CD4-positive, alpha-beta T cell (primary cell): Measurements from ENCODE around the gene SSBP3. TPM values are rescaled to one million over a fixed set of nuclear protein-coding genes. Genes with fewer than 3 reads are reported as not detected.

ENCODE experiments used
- ATAC-seq: fragments of 200-7000 bp; cut with Tn5 transposase; one replicate; pipeline ENCODE4 v1.10.0; 2022; ENCODE audit warnings: mild to moderate bottlenecking; ENCODE audit not compliant: poor library complexity
- CTCF ChIA-PET: fragments of 350-600 bp; sonication (Branson Sonifier 250); formaldehyde crosslinking; loops from one replicate; lab custom pipeline; 2021; ENCODE audit warnings: antibody characterized with exemption, inconsistent platforms; lab: Charles Lee
- POLR2A ChIA-PET: fragments of 350-600 bp; sonication (Branson Sonifier 250); formaldehyde crosslinking; loops from one replicate; lab custom pipeline; 2021; ENCODE audit warnings: antibody characterized with exemption, inconsistent platforms; lab: Charles Lee
- DNase-seq, 14 experiments: peaks; one replicate each; pipeline ENCODE4 v3.0.0-alpha.2; 2013 to 2020; ENCODE audit warnings: mixed read lengths in 2 of 14
- H3K27ac ChIP-seq, 2 donors: one replicate each; pipeline versions ENCODE4 v1.5.1 to v1.7.0; 2013; ENCODE audit warnings: low read length in 2 of 2, low read depth in 1 of 2, mild to moderate bottlenecking in 1 of 2
- H3K27me3 ChIP-seq, 2 experiments: 1 replicate in 1 of 2; 2 replicates in 1 of 2; pipeline versions ENCODE4 v1.6.1 to v1.7.0; 2013; ENCODE audit warnings: low read length in 2 of 2, control low read depth in 1 of 2, mild to moderate bottlenecking in 1 of 2, moderate library complexity in 1 of 2; ENCODE audit not compliant: insufficient read depth in 2 of 2, control insufficient read depth in 1 of 2
- H3K36me3 ChIP-seq: one replicate; pipeline ENCODE4 v1.6.1; 2013; ENCODE audit warnings: low read length, control low read depth; ENCODE audit not compliant: insufficient read depth
- H3K4me1 ChIP-seq: one replicate; pipeline ENCODE4 v1.6.1; 2013; ENCODE audit warnings: low read length, control low read depth; ENCODE audit not compliant: insufficient read depth
- H3K4me3 ChIP-seq: one replicate; pipeline ENCODE4 v1.5.1; 2013; ENCODE audit warnings: mild to moderate bottlenecking, low read length, moderate library complexity
- H3K9me3 ChIP-seq, 2 experiments: 1 replicate in 1 of 2; 2 replicates in 1 of 2; pipeline versions ENCODE4 v1.6.1 to v1.7.0; 2013; ENCODE audit warnings: low read length in 2 of 2, mild to moderate bottlenecking in 2 of 2, control low read depth in 1 of 2, moderate library complexity in 1 of 2; ENCODE audit not compliant: control insufficient read depth in 1 of 2, insufficient read depth in 1 of 2
- H3K27ac Mint-ChIP-seq: one replicate; pipeline ENCODE4 v1.8.0; 2020; ENCODE audit warnings: mixed read lengths
- H3K27me3 Mint-ChIP-seq: one replicate; pipeline ENCODE4 v1.8.0; 2021; ENCODE audit warnings: mixed read lengths
- H3K36me3 Mint-ChIP-seq: one replicate; pipeline ENCODE4 v1.8.0; 2021; ENCODE audit warnings: low read depth, mixed read lengths
- H3K4me1 Mint-ChIP-seq: one replicate; pipeline ENCODE4 v1.8.0; 2021; ENCODE audit warnings: low read depth, mixed read lengths
- H3K4me3 Mint-ChIP-seq: one replicate; pipeline ENCODE4 v1.8.0; 2020; ENCODE audit warnings: mild to moderate bottlenecking, mixed read lengths
- H3K9me3 Mint-ChIP-seq: one replicate; pipeline ENCODE4 v1.8.0; 2020; ENCODE audit warnings: mixed read lengths
- CTCF ChIP-seq: fragments of 200-600 bp; IDR thresholded peaks from one replicate; pipeline ENCODE4 v1.8.0; 2022; ENCODE audit warnings: antibody characterized with exemption, mild to moderate bottlenecking
- intact Hi-C, 2 experiments: fragments of 100-400 bp; cut with DNase I in 1 of 2; cut with micrococcal nuclease in 1 of 2; formaldehyde crosslinking; loops; one replicate each; pipeline versions ENCODE4 v1.15.1 to v1.9.0; 2023 to 2025; cut with DNase I, micrococcal nuclease
- total RNA-seq, 174 experiments: library from RNA in 2 of 174; stranded (reverse) in 2 of 174; gene quantifications; one replicate each; pipeline ENCODE4 v1.2.3 and lab custom pipeline; 2021 to 2026

SSBP3 gene
- total RNA-seq, 2 experiments from 2014 or later, result 50.6 to 52.4 TPM

DNA sequence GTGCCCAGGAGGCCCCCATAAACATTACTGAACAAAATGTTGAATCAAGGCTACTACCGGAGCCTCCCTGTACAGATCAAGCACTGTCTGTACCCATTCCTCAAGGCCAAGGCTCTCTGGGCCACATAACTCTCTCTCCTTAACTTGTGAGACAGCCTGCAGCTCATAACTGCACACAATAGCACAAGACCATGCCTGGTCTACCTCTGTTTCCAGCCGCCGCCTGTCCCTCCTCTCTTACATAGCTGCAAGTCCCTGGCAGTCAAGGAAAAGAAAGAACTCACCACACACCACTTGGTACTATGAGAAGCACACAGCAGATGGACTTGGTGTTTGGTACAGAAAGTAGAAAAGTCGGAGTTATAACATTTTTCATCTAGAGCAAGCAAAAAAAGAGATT is 91.1 kb downstream of the SSBP3 start:
- ATAC-seq, result no peak
- POLR2A ChIA-PET, result no interaction called here
- no peaks in the 10 kb centered on the region for H3K27me3 Mint-ChIP-seq
- Histone ChIP-seq H3K4me1 (peaks cover 46% of the 10 kb centered on the region), H3K27me3 (no peaks in the 10 kb centered on the region), H3K9me3 (no peaks in the 10 kb centered on the region), H3K36me3 (peaks cover 3% of the 10 kb centered on the region), H3K27ac (no peak overlapping the region), H3K4me3 (no peak overlapping the region)
- DNase-seq, result no peak
- no peaks in the 10 kb centered on the region for H3K9me3 Mint-ChIP-seq
- intact Hi-C loops, result no loop called here
- TF ChIP-seq CTCF, result no peak
- H3K36me3 Mint-ChIP-seq, result no peaks in the 10 kb centered on the region
- CTCF ChIA-PET, result interaction anchor here (1.4 kb wide), 1 partner anchor 174 kb away, joined by 4 read pairs; no protein-coding TSS in a partner anchor
- peaks cover 84% of the 10 kb centered on the region for H3K4me1 Mint-ChIP-seq
- peak overlapping the region; percentile 75 for H3K27ac Mint-ChIP-seq
- H3K4me3 Mint-ChIP-seq, result no peak overlapping the region

GRCh38 chr1:54314696-54315095 is 91.5 kb downstream of the SSBP3 start:
- Histone ChIP-seq H3K9me3 (no peaks in the 10 kb centered on the region), H3K27me3 (no peaks in the 10 kb centered on the region), H3K4me3 (no peak overlapping the region), H3K36me3 (peaks cover 3% of the 10 kb centered on the region), H3K27ac (no peak overlapping the region), H3K4me1 (peaks cover 50% of the 10 kb centered on the region)
- Mint-ChIP-seq H3K4me1 (peaks cover 84% of the 10 kb centered on the region), H3K36me3 (no peaks in the 10 kb centered on the region), H3K9me3 (no peaks in the 10 kb centered on the region), H3K4me3 (no peak overlapping the region), H3K27ac (peak overlapping the region; percentile 75), H3K27me3 (no peaks in the 10 kb centered on the region)
- ATAC-seq (no peak), DNase-seq (no peak)
- ChIA-PET POLR2A (no interaction called here), CTCF (interaction anchor here (1.4 kb wide), 1 partner anchor 175 kb away, joined by 4 read pairs; no protein-coding TSS in a partner anchor)
- intact Hi-C loops, result no loop called here
- no peak for TF ChIP-seq CTCF

DNA sequence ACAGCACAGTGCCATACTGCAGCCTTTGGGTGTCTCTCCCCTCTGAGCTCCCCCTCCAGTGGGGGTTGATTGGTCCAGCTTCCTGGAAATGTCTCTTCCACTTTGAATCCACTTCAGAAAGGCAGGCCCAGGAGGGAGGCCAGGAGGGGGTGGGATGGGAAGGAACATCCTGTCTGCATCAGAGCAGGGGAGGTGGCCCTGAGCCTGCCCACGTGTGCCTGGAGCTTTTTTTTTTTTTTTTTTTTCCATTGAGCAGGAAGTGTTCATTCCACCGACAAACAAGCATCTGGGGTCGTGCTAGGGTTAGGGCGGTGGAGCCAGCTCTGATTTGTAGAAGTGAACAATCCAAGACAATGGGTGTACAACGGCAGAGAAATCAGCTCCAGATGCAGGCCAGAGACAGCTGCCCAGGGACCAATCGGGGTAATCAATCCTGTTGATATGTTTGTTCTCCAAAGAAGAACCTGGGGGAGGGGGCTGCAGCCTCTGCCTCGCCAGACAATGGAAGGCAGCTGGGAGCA is 93.3 kb downstream of the SSBP3 start:
- Mint-ChIP-seq H3K4me3 (peak overlapping the region; percentile 38), H3K27ac (peak overlapping the region; percentile 81), H3K4me1 (peaks cover 77% of the 10 kb centered on the region), H3K27me3 (no peaks in the 10 kb centered on the region), H3K9me3 (no peaks in the 10 kb centered on the region), H3K36me3 (no peaks in the 10 kb centered on the region)
- Histone ChIP-seq H3K36me3 (peaks cover 3% of the 10 kb centered on the region), H3K4me3 (no peak overlapping the region), H3K27me3 (no peaks in the 10 kb centered on the region), H3K4me1 (peaks cover 59% of the 10 kb centered on the region), H3K9me3 (no peaks in the 10 kb centered on the region), H3K27ac (no peak overlapping the region)
- no peak for TF ChIP-seq CTCF
- POLR2A ChIA-PET, result interaction anchor here (0.6 to 3.0 kb wide), 8 partner anchors 9 to 457 kb away, joined by 3 to 8 read pairs (median 4); partner anchors contain the start of gene SSBP3
- ATAC-seq, result peak; percentile 33
- intact Hi-C loops, result no loop called here
- peak in 1 of 14 experiments; percentile 13 for DNase-seq
- CTCF ChIA-PET, result interaction anchor here (0.6 to 1.6 kb wide), 3 partner anchors 9 to 95 kb away, joined by 3 read pairs; no protein-coding TSS in a partner anchor
